ENCODE results near the gene PCCA.

DNA sequence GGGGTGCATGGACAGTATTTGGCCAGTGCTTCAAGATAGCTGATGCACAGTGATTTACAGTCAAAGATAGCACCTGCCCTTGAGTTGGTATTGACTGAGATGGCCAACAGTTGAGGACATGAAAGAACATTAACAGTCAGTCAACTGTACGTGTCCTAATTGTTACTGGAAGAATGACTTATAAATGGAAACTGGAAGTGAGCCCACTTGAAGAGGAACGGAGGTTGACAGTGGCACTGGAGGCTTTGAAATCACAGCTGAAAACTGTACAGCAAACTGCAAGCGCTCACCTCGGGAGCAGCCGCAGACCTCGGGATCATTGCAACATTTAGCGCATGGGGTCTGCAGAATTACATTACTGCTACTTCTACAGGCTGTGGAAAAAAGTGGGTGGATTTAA is 422.6 kb downstream of the PCCA start:
- TF ChIP-seq POLR2AphosphoS5 (IDR thresholded peaks at IDR 0.05) (no peak), POLR2A (IDR thresholded peaks at IDR 0.05) (no peak)
- TF ChIP-seq, protein P1, sequence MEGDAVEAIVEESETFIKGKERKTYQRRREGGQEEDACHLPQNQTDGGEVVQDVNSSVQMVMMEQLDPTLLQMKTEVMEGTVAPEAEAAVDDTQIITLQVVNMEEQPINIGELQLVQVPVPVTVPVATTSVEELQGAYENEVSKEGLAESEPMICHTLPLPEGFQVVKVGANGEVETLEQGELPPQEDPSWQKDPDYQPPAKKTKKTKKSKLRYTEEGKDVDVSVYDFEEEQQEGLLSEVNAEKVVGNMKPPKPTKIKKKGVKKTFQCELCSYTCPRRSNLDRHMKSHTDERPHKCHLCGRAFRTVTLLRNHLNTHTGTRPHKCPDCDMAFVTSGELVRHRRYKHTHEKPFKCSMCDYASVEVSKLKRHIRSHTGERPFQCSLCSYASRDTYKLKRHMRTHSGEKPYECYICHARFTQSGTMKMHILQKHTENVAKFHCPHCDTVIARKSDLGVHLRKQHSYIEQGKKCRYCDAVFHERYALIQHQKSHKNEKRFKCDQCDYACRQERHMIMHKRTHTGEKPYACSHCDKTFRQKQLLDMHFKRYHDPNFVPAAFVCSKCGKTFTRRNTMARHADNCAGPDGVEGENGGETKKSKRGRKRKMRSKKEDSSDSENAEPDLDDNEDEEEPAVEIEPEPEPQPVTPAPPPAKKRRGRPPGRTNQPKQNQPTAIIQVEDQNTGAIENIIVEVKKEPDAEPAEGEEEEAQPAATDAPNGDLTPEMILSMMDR (IDR thresholded peaks at IDR 0.05) = no peak
